K562 (cell line): ENCODE data around the gene NTSR1. TPM values are rescaled to one million over a fixed set of nuclear protein-coding genes. Genes with fewer than 3 reads are reported as not detected.

Experiments used
- CBFB ChIP-seq: sonication (generic); formaldehyde crosslinking; IDR thresholded peaks from 2 replicates; pipeline ENCODE4 v1.4.0; 2020; ENCODE audit warnings: mild to moderate bottlenecking, missing genetic modification reagents
- CBX2 ChIP-seq: fragments of 200-600 bp; sonication (generic); IDR thresholded peaks from one replicate; pipeline ENCODE4 v1.6.1; 2012; ENCODE audit warnings: mild to moderate bottlenecking, low read length, inconsistent platforms; ENCODE audit not compliant: insufficient read depth, poor library complexity, severe bottlenecking
- CREBBP ChIP-seq: IDR thresholded peaks from one replicate; pipeline ENCODE4 v1.6.1; 2012; ENCODE audit warnings: low read depth, mild to moderate bottlenecking, control low read depth, inconsistent platforms, low read length
- DLX4 ChIP-seq: fragments of 250-450 bp; sonication (Bioruptor Pico); IDR thresholded peaks from 2 replicates; pipeline ENCODE4 v1.6.1; 2021; ENCODE audit warnings: mild to moderate bottlenecking
- E4F1 ChIP-seq: fragments of 250-450 bp; sonication (Bioruptor Pico); IDR thresholded peaks from 2 replicates; pipeline ENCODE4 v1.5.0; 2021; ENCODE audit warnings: mild to moderate bottlenecking, borderline replicate concordance
- ERF ChIP-seq: fragments of 450-650 bp; formaldehyde crosslinking; IDR thresholded peaks from 2 replicates; pipeline ENCODE4 v1.4.0; 2020; ENCODE audit warnings: mild to moderate bottlenecking, mixed read lengths
- FOXP4 ChIP-seq: sonication (generic); formaldehyde crosslinking; IDR thresholded peaks from 2 replicates; pipeline ENCODE4 v1.8.0; 2022; ENCODE audit warnings: mild to moderate bottlenecking, missing genetic modification reagents, borderline replicate concordance
- HDAC1 ChIP-seq, 2 experiments: fragments of 450-650 bp; IDR thresholded peaks; 2 replicates each; pipeline ENCODE4 v1.6.1; 2016 to 2017; ENCODE audit warnings: inconsistent platforms in 1 of 2, mild to moderate bottlenecking in 1 of 2, moderate library complexity in 1 of 2
- MLLT1 ChIP-seq, 2 experiments: fragments of 450-650 bp; IDR thresholded peaks; 2 replicates each; pipeline ENCODE4 v1.6.1; 2016
- OTX1 ChIP-seq: fragments of 450-650 bp; formaldehyde crosslinking; IDR thresholded peaks from 2 replicates; pipeline ENCODE4 v1.4.0; 2022; ENCODE audit warnings: mild to moderate bottlenecking
- RBM25 ChIP-seq: fragments of 200-400 bp; formaldehyde crosslinking; IDR thresholded peaks from 2 replicates; pipeline ENCODE4 v1.6.1; 2018; ENCODE audit warnings: low read length, low read depth, moderate library complexity; ENCODE audit not compliant: severe bottlenecking
- RBM34 ChIP-seq: fragments of 200-400 bp; formaldehyde crosslinking; IDR thresholded peaks from 2 replicates; pipeline ENCODE4 v1.6.1; 2018; ENCODE audit warnings: low read length, borderline replicate concordance; ENCODE audit not compliant: insufficient read depth
- SIN3A ChIP-seq, 2 experiments: fragments of 150-350 bp in 1 of 2; IDR thresholded peaks; 2 replicates each; pipeline ENCODE4 v1.6.1; 2011 to 2016; ENCODE audit warnings: borderline replicate concordance in 2 of 2, low read depth in 2 of 2, low read length in 2 of 2, mild to moderate bottlenecking in 2 of 2, moderate library complexity in 2 of 2; ENCODE audit not compliant: control insufficient read depth in 1 of 2
- XRCC3 ChIP-seq: fragments of 450-650 bp; IDR thresholded peaks from 2 replicates; pipeline ENCODE4 v1.6.1; 2017; ENCODE audit warnings: mild to moderate bottlenecking, moderate library complexity
- ZBTB34 ChIP-seq: fragments of 250-450 bp; sonication (Bioruptor Pico); IDR thresholded peaks from 2 replicates; pipeline ENCODE4 v1.8.0; 2021; ENCODE audit warnings: mild to moderate bottlenecking, moderate library complexity
- ZBTB8A ChIP-seq: fragments of 450-650 bp; IDR thresholded peaks from 2 replicates; pipeline ENCODE4 v1.6.1; 2018; ENCODE audit warnings: mild to moderate bottlenecking, moderate library complexity; ENCODE audit not compliant: partially characterized antibody
- ZNF143 ChIP-seq: sonication (generic); formaldehyde crosslinking; IDR thresholded peaks from 2 replicates; pipeline ENCODE4 v1.9.0; 2022; ENCODE audit warnings: mild to moderate bottlenecking, missing genetic modification reagents
- ZNF551 ChIP-seq: fragments of 250-450 bp; sonication (Bioruptor Pico); IDR thresholded peaks from 2 replicates; pipeline ENCODE4 v1.5.0; 2021; ENCODE audit warnings: mild to moderate bottlenecking, moderate library complexity
- ZNF707 ChIP-seq: fragments of 250-450 bp; sonication (Bioruptor Pico); conservative IDR thresholded peaks from 2 replicates; pipeline ENCODE4 v1.8.0; 2022; ENCODE audit warnings: inconsistent platforms, mild to moderate bottlenecking, moderate library complexity
- polyA plus RNA-seq, 8 experiments: library from polyadenylated mRNA; depleted of rRNA in 4 of 8; stranded (reverse) in 5 of 8; unstranded in 3 of 8; fragments of >200 nt; fragmentation: Nextera tagmentation in 2 of 8; fragmentation: Illumina TruSeq in 1 of 8; extraction: Ambion mirVana in 2 of 8; extraction: Trizol in 1 of 8; gene quantifications; 2 replicates each; pipeline versions ENCODE4 v1.2.1 to v1.2.3, GENCODE V29; 2011 to 2014; ENCODE audit warnings: inconsistent platforms in 1 of 8, missing spikeins in 1 of 8
- total RNA-seq, 7 experiments: library from RNA; depleted of rRNA in 6 of 7; stranded (reverse); fragments of >200 nt in 6 of 7; fragmentation: Illumina TruSeq in 2 of 7; extraction: Trizol in 2 of 7; gene quantifications; 2 replicates each; pipeline versions ENCODE4 v1.2.1 to v1.2.3, GENCODE V29; 2011 to 2021; ENCODE audit warnings: low replicate concordance in 1 of 7

The NTSR1 gene
- total and polyA plus RNA-seq, 9 of the 15 experiments (the other 6 are each of a cell fraction or from before 2014, with no cell fraction given): 0.04 to 0.40 (median 0.13) TPM; not detected in 3

GRCh38 chr20:62776692-62777527 is 68.3 kb downstream of the NTSR1 start (continued):
- no peak for TF ChIP-seq CBX2
- TF ChIP-seq HDAC1 (IDR thresholded peaks at IDR 0.05): peak in 1 of 2 experiments; percentile 64; a peak in 2 of 4 replicates
- no peak for TF ChIP-seq CBFB
- TF ChIP-seq ERF (CRISPR knock-in tag): no peak; the same call in 1 of the 2 replicates
- TF ChIP-seq ZBTB8A: no peak
- TF ChIP-seq RBM34: no peak
- no peak for TF ChIP-seq E4F1 (CRISPR knock-in tag)
- 0 out of 4 replicates have a peak, but pooled peaks of 1 of the 2 experiments have one; percentile 4 for TF ChIP-seq SIN3A (IDR thresholded peaks at IDR 0.05; ENCODE audit: borderline replicate concordance in 2 of 2, control insufficient read depth in 1 of 2, low read depth in 2 of 2, low read length in 2 of 2)
- no peak for TF ChIP-seq ZNF707 (CRISPR knock-in tag)
- no peak for TF ChIP-seq ZNF551 (CRISPR knock-in tag)
- no peak for TF ChIP-seq XRCC3
- TF ChIP-seq CREBBP: no peak
- no peak for TF ChIP-seq FOXP4 (CRISPR knock-in tag)
- TF ChIP-seq OTX1 (CRISPR knock-in tag): peak; percentile 97
- no peak for TF ChIP-seq RBM25
- peak; percentile 58 to 70; a peak in 2 of 4 replicates for TF ChIP-seq MLLT1 (IDR thresholded peaks at IDR 0.05)
- TF ChIP-seq ZBTB34 (CRISPR knock-in tag): no peak
- TF ChIP-seq DLX4 (CRISPR knock-in tag): no peak
- TF ChIP-seq ZNF143: no peak
